ENCODE data around the gene BACH2. TPM values are rescaled to one million over a fixed set of nuclear protein-coding genes. Genes with fewer than 3 reads are reported as not detected.

The BACH2 gene
- total and polyA plus RNA-seq, 2 experiments from 2014 or later, result 1.6 to 5.7 TPM

DNA sequence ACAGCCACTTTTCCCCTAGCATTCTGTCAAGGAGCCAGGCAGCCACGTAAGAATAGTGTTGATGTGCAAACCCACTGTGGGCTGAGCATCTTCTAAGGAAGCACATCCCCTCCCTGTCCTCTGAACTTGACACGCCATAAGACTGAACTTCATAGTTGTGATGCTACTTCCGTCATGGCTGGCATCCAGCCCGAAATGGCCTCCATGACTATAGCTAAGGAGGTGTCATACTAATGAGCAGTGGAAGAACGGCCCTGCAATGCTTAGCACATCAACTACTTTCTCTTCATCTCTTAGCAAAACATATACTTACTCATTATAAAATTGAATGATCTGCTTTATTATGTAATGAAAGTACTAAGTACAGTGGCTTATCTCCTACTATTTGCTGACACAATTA is 292.1 kb downstream of the BACH2 start:
- no peak overlapping the region for H3K27ac ChIP-seq (ENCODE audit: low read depth)
- no peaks in the 10 kb centered on the region; the same call in 1 of the 2 replicates for H3K4me1 ChIP-seq (ENCODE audit: insufficient read depth)
- TF ChIP-seq, protein P1, sequence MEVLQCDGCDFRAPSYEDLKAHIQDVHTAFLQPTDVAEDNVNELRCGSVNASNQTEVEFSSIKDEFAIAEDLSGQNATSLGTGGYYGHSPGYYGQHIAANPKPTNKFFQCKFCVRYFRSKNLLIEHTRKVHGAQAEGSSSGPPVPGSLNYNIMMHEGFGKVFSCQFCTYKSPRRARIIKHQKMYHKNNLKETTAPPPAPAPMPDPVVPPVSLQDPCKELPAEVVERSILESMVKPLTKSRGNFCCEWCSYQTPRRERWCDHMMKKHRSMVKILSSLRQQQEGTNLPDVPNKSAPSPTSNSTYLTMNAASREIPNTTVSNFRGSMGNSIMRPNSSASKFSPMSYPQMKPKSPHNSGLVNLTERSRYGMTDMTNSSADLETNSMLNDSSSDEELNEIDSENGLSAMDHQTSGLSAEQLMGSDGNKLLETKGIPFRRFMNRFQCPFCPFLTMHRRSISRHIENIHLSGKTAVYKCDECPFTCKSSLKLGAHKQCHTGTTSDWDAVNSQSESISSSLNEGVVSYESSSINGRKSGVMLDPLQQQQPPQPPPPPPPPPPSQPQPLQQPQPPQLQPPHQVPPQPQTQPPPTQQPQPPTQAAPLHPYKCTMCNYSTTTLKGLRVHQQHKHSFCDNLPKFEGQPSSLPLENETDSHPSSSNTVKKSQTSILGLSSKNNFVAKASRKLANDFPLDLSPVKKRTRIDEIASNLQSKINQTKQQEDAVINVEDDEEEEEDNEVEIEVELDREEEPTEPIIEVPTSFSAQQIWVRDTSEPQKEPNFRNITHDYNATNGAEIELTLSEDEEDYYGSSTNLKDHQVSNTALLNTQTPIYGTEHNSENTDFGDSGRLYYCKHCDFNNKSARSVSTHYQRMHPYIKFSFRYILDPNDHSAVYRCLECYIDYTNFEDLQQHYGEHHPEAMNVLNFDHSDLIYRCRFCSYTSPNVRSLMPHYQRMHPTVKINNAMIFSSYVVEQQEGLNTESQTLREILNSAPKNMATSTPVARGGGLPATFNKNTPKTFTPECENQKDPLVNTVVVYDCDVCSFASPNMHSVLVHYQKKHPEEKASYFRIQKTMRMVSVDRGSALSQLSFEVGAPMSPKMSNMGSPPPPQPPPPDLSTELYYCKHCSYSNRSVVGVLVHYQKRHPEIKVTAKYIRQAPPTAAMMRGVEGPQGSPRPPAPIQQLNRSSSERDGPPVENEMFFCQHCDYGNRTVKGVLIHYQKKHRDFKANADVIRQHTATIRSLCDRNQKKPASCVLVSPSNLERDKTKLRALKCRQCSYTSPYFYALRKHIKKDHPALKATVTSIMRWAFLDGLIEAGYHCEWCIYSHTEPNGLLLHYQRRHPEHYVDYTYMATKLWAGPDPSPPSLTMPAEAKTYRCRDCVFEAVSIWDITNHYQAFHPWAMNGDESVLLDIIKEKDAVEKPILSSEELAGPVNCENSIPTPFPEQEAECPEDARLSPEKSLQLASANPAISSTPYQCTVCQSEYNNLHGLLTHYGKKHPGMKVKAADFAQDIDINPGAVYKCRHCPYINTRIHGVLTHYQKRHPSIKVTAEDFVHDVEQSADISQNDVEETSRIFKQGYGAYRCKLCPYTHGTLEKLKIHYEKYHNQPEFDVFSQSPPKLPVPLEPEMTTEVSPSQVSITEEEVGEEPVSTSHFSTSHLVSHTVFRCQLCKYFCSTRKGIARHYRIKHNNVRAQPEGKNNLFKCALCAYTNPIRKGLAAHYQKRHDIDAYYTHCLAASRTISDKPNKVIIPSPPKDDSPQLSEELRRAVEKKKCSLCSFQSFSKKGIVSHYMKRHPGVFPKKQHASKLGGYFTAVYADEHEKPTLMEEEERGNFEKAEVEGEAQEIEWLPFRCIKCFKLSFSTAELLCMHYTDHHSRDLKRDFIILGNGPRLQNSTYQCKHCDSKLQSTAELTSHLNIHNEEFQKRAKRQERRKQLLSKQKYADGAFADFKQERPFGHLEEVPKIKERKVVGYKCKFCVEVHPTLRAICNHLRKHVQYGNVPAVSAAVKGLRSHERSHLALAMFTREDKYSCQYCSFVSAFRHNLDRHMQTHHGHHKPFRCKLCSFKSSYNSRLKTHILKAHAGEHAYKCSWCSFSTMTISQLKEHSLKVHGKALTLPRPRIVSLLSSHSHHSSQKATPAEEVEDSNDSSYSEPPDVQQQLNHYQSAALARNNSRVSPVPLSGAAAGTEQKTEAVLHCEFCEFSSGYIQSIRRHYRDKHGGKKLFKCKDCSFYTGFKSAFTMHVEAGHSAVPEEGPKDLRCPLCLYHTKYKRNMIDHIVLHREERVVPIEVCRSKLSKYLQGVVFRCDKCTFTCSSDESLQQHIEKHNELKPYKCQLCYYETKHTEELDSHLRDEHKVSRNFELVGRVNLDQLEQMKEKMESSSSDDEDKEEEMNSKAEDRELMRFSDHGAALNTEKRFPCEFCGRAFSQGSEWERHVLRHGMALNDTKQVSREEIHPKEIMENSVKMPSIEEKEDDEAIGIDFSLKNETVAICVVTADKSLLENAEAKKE (CRISPR knock-in tag; IDR thresholded peaks at IDR 0.05), result no peak
- no peak for TF ChIP-seq STAT1 (IDR thresholded peaks at IDR 0.05; ENCODE audit: unreplicated experiment)
- TF ChIP-seq JUNB (IDR thresholded peaks at IDR 0.05; ENCODE audit: unreplicated experiment), result no peak
- no peak for TF ChIP-seq EZH2phosphoT487 (IDR thresholded peaks at IDR 0.05; ENCODE audit: unreplicated experiment)
- no peak for TF ChIP-seq NANOG (IDR thresholded peaks at IDR 0.05; ENCODE audit: borderline replicate concordance)
- TF ChIP-seq ZNF114 (CRISPR knock-in tag; IDR thresholded peaks at IDR 0.05), result no peak
- no peak for TF ChIP-seq EZH2 (IDR thresholded peaks at IDR 0.05; ENCODE audit: low read depth, unreplicated experiment)
- TF ChIP-seq, protein P2, sequence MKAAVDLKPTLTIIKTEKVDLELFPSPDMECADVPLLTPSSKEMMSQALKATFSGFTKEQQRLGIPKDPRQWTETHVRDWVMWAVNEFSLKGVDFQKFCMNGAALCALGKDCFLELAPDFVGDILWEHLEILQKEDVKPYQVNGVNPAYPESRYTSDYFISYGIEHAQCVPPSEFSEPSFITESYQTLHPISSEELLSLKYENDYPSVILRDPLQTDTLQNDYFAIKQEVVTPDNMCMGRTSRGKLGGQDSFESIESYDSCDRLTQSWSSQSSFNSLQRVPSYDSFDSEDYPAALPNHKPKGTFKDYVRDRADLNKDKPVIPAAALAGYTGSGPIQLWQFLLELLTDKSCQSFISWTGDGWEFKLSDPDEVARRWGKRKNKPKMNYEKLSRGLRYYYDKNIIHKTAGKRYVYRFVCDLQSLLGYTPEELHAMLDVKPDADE (IDR thresholded peaks at IDR 0.05), result no peak
- TF ChIP-seq ZNF331 (CRISPR knock-in tag; IDR thresholded peaks at IDR 0.05; ENCODE audit: low read depth), result no peak
- TF ChIP-seq, protein P3, sequence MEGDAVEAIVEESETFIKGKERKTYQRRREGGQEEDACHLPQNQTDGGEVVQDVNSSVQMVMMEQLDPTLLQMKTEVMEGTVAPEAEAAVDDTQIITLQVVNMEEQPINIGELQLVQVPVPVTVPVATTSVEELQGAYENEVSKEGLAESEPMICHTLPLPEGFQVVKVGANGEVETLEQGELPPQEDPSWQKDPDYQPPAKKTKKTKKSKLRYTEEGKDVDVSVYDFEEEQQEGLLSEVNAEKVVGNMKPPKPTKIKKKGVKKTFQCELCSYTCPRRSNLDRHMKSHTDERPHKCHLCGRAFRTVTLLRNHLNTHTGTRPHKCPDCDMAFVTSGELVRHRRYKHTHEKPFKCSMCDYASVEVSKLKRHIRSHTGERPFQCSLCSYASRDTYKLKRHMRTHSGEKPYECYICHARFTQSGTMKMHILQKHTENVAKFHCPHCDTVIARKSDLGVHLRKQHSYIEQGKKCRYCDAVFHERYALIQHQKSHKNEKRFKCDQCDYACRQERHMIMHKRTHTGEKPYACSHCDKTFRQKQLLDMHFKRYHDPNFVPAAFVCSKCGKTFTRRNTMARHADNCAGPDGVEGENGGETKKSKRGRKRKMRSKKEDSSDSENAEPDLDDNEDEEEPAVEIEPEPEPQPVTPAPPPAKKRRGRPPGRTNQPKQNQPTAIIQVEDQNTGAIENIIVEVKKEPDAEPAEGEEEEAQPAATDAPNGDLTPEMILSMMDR (conservative IDR thresholded peaks at IDR 0.05; ENCODE audit: low read depth in 2 of 2), result no peak
- TF ChIP-seq, protein P4, sequence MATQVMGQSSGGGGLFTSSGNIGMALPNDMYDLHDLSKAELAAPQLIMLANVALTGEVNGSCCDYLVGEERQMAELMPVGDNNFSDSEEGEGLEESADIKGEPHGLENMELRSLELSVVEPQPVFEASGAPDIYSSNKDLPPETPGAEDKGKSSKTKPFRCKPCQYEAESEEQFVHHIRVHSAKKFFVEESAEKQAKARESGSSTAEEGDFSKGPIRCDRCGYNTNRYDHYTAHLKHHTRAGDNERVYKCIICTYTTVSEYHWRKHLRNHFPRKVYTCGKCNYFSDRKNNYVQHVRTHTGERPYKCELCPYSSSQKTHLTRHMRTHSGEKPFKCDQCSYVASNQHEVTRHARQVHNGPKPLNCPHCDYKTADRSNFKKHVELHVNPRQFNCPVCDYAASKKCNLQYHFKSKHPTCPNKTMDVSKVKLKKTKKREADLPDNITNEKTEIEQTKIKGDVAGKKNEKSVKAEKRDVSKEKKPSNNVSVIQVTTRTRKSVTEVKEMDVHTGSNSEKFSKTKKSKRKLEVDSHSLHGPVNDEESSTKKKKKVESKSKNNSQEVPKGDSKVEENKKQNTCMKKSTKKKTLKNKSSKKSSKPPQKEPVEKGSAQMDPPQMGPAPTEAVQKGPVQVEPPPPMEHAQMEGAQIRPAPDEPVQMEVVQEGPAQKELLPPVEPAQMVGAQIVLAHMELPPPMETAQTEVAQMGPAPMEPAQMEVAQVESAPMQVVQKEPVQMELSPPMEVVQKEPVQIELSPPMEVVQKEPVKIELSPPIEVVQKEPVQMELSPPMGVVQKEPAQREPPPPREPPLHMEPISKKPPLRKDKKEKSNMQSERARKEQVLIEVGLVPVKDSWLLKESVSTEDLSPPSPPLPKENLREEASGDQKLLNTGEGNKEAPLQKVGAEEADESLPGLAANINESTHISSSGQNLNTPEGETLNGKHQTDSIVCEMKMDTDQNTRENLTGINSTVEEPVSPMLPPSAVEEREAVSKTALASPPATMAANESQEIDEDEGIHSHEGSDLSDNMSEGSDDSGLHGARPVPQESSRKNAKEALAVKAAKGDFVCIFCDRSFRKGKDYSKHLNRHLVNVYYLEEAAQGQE (IDR thresholded peaks at IDR 0.05; ENCODE audit: unreplicated experiment), result no peak
- no peak for TF ChIP-seq CREB1 (CRISPR knock-in tag; IDR thresholded peaks at IDR 0.05; ENCODE audit: low read depth)
- TF ChIP-seq POLR2AphosphoS5 (IDR thresholded peaks at IDR 0.05; ENCODE audit: low read depth), result no peak
- Mint-ChIP-seq H3K27me3 (ENCODE audit: insufficient read depth, low read depth, poor library complexity) (peaks cover 1% of the 10 kb centered on the region), H3K4me3 (no peak overlapping the region), H3K4me1 (peaks cover 14% of the 10 kb centered on the region; the same call in 2 of the 3 replicates), H3K36me3 (ENCODE audit: low read depth) (no peaks in the 10 kb centered on the region), H3K9me3 (no peaks in the 10 kb centered on the region), H3K27ac (no peak overlapping the region)
- H4K20me1 ChIP-seq (replicated peaks; ENCODE audit: insufficient read depth), result no peaks in the 10 kb centered on the region
- H3K4me2 ChIP-seq, result no peak overlapping the region
- H2AFZ ChIP-seq, result no peak overlapping the region
- H3K79me2 ChIP-seq (replicated peaks; ENCODE audit: insufficient read depth), result no peaks in the 10 kb centered on the region
- H3K27me3 ChIP-seq (ENCODE audit: insufficient read depth), result no peaks in the 10 kb centered on the region
- peaks cover 4% of the 10 kb centered on the region; the same call in 1 of the 2 replicates for H3K9me2 ChIP-seq (ENCODE audit: insufficient read depth)
- no peak for ATAC-seq
- no peaks in the 10 kb centered on the region for H3K36me3 ChIP-seq (ENCODE audit: insufficient read depth)
- no peaks in the 10 kb centered on the region for H3F3A ChIP-seq (replicated peaks; ENCODE audit: low read depth)
- H3K4me3 ChIP-seq, result no peak overlapping the region
- DNase-seq (ENCODE audit: low spot score), result no peak

Data from GM23338 (cell line).